A673 (cell line): ENCODE measurements around the gene VSX2. TPM values are rescaled to one million over a fixed set of nuclear protein-coding genes. Genes with fewer than 3 reads are reported as not detected.

Experiments used
- BruUV-seq: library from RNA; stranded (reverse); fragments of 400-500 nt; replicated peaks from 2 replicates; lab custom pipeline; 2021; lab: Mats Ljungman, UMichigan
- CTCF ChIA-PET: fragments of 300-600 bp; sonication (Branson Sonifier 250); formaldehyde crosslinking; loops from one replicate; lab custom pipeline; 2022; ENCODE audit warnings: antibody characterized with exemption; lab: Charles Lee
- POLR2A ChIA-PET: fragments of 300-600 bp; sonication (Branson Sonifier 250); formaldehyde crosslinking; loops from one replicate; lab custom pipeline; 2022; ENCODE audit warnings: antibody characterized with exemption; ENCODE audit not compliant: low non-redundant PET; lab: Charles Lee
- DNase-seq: peaks from one replicate; pipeline ENCODE4 v3.0.0-alpha.2; 2015; ENCODE audit warnings: low spot score
- H3K27ac ChIP-seq: fragments of 200-600 bp; sonication (generic); 2 replicates; pipeline ENCODE4 v1.5.1; 2016; ENCODE audit warnings: mixed run types, low read depth, mild to moderate bottlenecking, mixed read lengths, antibody characterized with exemption, low read length; ENCODE audit not compliant: poor library complexity, severe bottlenecking
- H3K27me3 ChIP-seq: fragments of 200-600 bp; sonication (generic); replicated peaks from 2 replicates; pipeline ENCODE4 v1.6.1; 2017; ENCODE audit warnings: mixed run types, low read depth, mild to moderate bottlenecking, mixed read lengths, antibody characterized with exemption, low read length; ENCODE audit not compliant: insufficient read depth, poor library complexity
- H3K36me3 ChIP-seq: fragments of 200-600 bp; sonication (generic); 2 replicates; pipeline ENCODE4 v1.6.1; 2016; ENCODE audit warnings: mixed run types, mild to moderate bottlenecking, mixed read lengths, antibody characterized with exemption, low read length; ENCODE audit not compliant: insufficient read depth, poor library complexity, severe bottlenecking
- H3K4me1 ChIP-seq: fragments of 200-600 bp; sonication (generic); 2 replicates; pipeline ENCODE4 v1.6.1; 2017; ENCODE audit warnings: mixed run types, mild to moderate bottlenecking, mixed read lengths, antibody characterized with exemption, low read length; ENCODE audit not compliant: insufficient read depth, poor library complexity, severe bottlenecking
- H3K4me3 ChIP-seq: fragments of 200-600 bp; sonication (generic); 2 replicates; pipeline ENCODE4 v1.5.1; 2016; ENCODE audit warnings: low read depth, mixed run types, mild to moderate bottlenecking, mixed read lengths, low read length; ENCODE audit not compliant: poor library complexity, severe bottlenecking
- H3K9me3 ChIP-seq: fragments of 200-600 bp; sonication (generic); 2 replicates; pipeline ENCODE4 v1.6.1; 2016; ENCODE audit warnings: mixed run types, low read depth, mild to moderate bottlenecking, mixed read lengths, antibody characterized with exemption, low read length; ENCODE audit not compliant: poor library complexity, severe bottlenecking
- EZH2 ChIP-seq: fragments of 200-600 bp; sonication (generic); IDR thresholded peaks from 2 replicates; pipeline ENCODE4 v1.6.1; 2017; ENCODE audit warnings: borderline replicate concordance, low read depth, mild to moderate bottlenecking, mixed read lengths, antibody characterized with exemption, low read length; ENCODE audit not compliant: poor library complexity, severe bottlenecking
- intact Hi-C: fragments of 100-400 bp; cut with micrococcal nuclease; formaldehyde crosslinking; loops from one replicate; pipeline ENCODE4 v1.10.0; 2022; ENCODE audit not compliant: unreplicated experiment
- total RNA-seq: library from RNA; stranded (reverse); gene quantifications from 2 replicates; pipeline ENCODE4 v1.2.3, GENCODE V29; 2021
- TF ChIP-seq, protein P1 (sequence below): fragments of 300-800, 200-600 bp; sonication (generic); conservative IDR thresholded peaks from 2 replicates; pipeline ENCODE4 v1.5.1; 2017; ENCODE audit warnings: low read depth, mild to moderate bottlenecking, antibody characterized with exemption, low read length, moderate library complexity, mixed read lengths

Gene VSX2
- total RNA-seq, 1 experiment from 2014 or later, result not detected

- Histone ChIP-seq H3K4me3 (no peak overlapping the region), H3K27me3 (no peaks in the 10 kb centered on the region), H3K4me1 (peaks cover 5% of the 10 kb centered on the region), H3K36me3 (peaks cover 11% of the 10 kb centered on the region), H3K9me3 (no peaks in the 10 kb centered on the region), H3K27ac (no peak overlapping the region)
- POLR2A ChIA-PET, result no interaction called here
- no TSS peak for BruUV-seq
- TF ChIP-seq EZH2, result no peak
- TF ChIP-seq, protein P1, sequence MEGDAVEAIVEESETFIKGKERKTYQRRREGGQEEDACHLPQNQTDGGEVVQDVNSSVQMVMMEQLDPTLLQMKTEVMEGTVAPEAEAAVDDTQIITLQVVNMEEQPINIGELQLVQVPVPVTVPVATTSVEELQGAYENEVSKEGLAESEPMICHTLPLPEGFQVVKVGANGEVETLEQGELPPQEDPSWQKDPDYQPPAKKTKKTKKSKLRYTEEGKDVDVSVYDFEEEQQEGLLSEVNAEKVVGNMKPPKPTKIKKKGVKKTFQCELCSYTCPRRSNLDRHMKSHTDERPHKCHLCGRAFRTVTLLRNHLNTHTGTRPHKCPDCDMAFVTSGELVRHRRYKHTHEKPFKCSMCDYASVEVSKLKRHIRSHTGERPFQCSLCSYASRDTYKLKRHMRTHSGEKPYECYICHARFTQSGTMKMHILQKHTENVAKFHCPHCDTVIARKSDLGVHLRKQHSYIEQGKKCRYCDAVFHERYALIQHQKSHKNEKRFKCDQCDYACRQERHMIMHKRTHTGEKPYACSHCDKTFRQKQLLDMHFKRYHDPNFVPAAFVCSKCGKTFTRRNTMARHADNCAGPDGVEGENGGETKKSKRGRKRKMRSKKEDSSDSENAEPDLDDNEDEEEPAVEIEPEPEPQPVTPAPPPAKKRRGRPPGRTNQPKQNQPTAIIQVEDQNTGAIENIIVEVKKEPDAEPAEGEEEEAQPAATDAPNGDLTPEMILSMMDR, result no peak
- DNase-seq, result no peak
- CTCF ChIA-PET, result interaction anchor here (0.6 kb wide), 1 partner anchor 582 kb away, joined by 6 read pairs; the partner anchor contains the start of gene PNMA1
- intact Hi-C loops, result no loop called here
Observed at GRCh38 chr14:74296037-74296467, 56.8 kb downstream of the VSX2 start.

GRCh38 chr14:74297986-74298385 lies 58.7 kb downstream of the VSX2 start:
- no peak for DNase-seq

GRCh38 chr14:74299061-74299545 lies 59.9 kb downstream of the VSX2 start:
- no peak for TF ChIP-seq EZH2
- TF ChIP-seq, protein P1, result no peak
- Histone ChIP-seq H3K4me1 (peaks cover 5% of the 10 kb centered on the region), H3K27ac (peak overlapping the region; percentile 62), H3K27me3 (no peaks in the 10 kb centered on the region), H3K9me3 (no peaks in the 10 kb centered on the region), H3K36me3 (peaks cover 6% of the 10 kb centered on the region), H3K4me3 (no peak overlapping the region)
- intact Hi-C loops, result no loop called here
- ChIA-PET POLR2A (no interaction called here), CTCF (interaction anchor here (0.5 kb wide), 1 partner anchor 8 kb away, joined by 6 read pairs; no protein-coding TSS in a partner anchor)
- peak; percentile 72 for DNase-seq
- no TSS peak for BruUV-seq

More at GRCh38 chr14:74297986-74298385, 58.7 kb downstream of the VSX2 start:
- CTCF ChIA-PET, result no interaction called here
- no peaks in the 10 kb centered on the region for H3K9me3 ChIP-seq
- no peaks in the 10 kb centered on the region for H3K27me3 ChIP-seq
- no peak overlapping the region for H3K4me3 ChIP-seq
- TF ChIP-seq EZH2, result no peak
- TF ChIP-seq, protein P1, result no peak
- POLR2A ChIA-PET, result interaction anchor here (0.6 kb wide), 1 partner anchor 886 kb away, joined by 3 read pairs; no protein-coding TSS in a partner anchor
- intact Hi-C loops, result no loop called here
- peaks cover 6% of the 10 kb centered on the region for H3K36me3 ChIP-seq
- no TSS peak for BruUV-seq
- no peak overlapping the region for H3K27ac ChIP-seq
- peaks cover 5% of the 10 kb centered on the region for H3K4me1 ChIP-seq
